SK-N-SH (cell line): Measurements from ENCODE around the gene GDPD5. TPM values are rescaled to one million over a fixed set of nuclear protein-coding genes. Genes with fewer than 3 reads are reported as not detected.

Source experiments
- CTCF ChIA-PET: fragments of 300-600, 350-600 bp; formaldehyde crosslinking; extraction: SDS; loops from one replicate; lab custom pipeline; 2021; lab: Yijun Ruan, JAX
- POLR2A ChIA-PET: fragments of 350-600 bp; sonication (Branson Sonifier 250); formaldehyde crosslinking; extraction: SDS; loops from one replicate; lab custom pipeline; 2020; ENCODE audit warnings: antibody characterized with exemption, inconsistent platforms; lab: Yijun Ruan, JAX
- DNase-seq: peaks from one replicate; pipeline ENCODE4 v3.0.0; 2012
- H2AFZ ChIP-seq: fragments of 200-600 bp; sonication (generic); 2 replicates; pipeline ENCODE4 v1.8.1; 2016; ENCODE audit warnings: antibody characterized with exemption, mild to moderate bottlenecking, low read depth
- H3F3A ChIP-seq: fragments of 200-600 bp; sonication (generic); replicated peaks from 2 replicates; pipeline ENCODE3; 2016; ENCODE audit warnings: antibody characterized with exemption, mild to moderate bottlenecking; ENCODE audit not compliant: insufficient read depth
- H3K27ac ChIP-seq, 2 experiments: fragments of 200-500 bp in 1 of 2; fragments of 200-600 bp in 1 of 2; sonication (Bioruptor generic) in 1 of 2; sonication (generic), shearing (Covaris generic) in 1 of 2; 2 replicates each; pipeline versions ENCODE4 v1.5.1 to v1.6.1; 2014 to 2016; ENCODE audit warnings: low read depth in 2 of 2, inconsistent platforms in 1 of 2, low read length in 1 of 2, mild to moderate bottlenecking in 1 of 2, mixed read lengths in 1 of 2
- H3K27me3 ChIP-seq: fragments of 200-600 bp; sonication (generic), shearing (Covaris generic); 2 replicates; pipeline ENCODE4 v1.6.1; 2016; ENCODE audit warnings: mixed run types; ENCODE audit not compliant: insufficient read depth
- H3K36me3 ChIP-seq, 2 experiments: fragments of 200-500 bp in 1 of 2; fragments of 200-600 bp in 1 of 2; sonication (Bioruptor generic) in 1 of 2; sonication (generic) in 1 of 2; replicated peaks in 1 of 2; 2 replicates each; pipeline versions ENCODE3 to v1.5.1; 2014 to 2016; ENCODE audit warnings: low read length in 1 of 2, mild to moderate bottlenecking in 1 of 2; ENCODE audit not compliant: insufficient read depth in 2 of 2, control insufficient read depth in 1 of 2
- H3K4me1 ChIP-seq, 2 experiments: fragments of 200-500 bp in 1 of 2; fragments of 200-600 bp in 1 of 2; sonication (Bioruptor generic) in 1 of 2; sonication (generic), shearing (Covaris generic) in 1 of 2; 2 replicates each; pipeline versions ENCODE4 v1.5.1 to v1.6.1; 2014 to 2016; ENCODE audit warnings: low read depth in 1 of 2, low read length in 1 of 2, mixed run types in 1 of 2; ENCODE audit not compliant: insufficient read depth in 2 of 2, control insufficient read depth in 1 of 2
- H3K4me2 ChIP-seq: fragments of 200-600 bp; sonication (generic), shearing (Covaris generic); 2 replicates; pipeline ENCODE4 v1.6.1; 2017; ENCODE audit warnings: mixed run types
- H3K4me3 ChIP-seq, 2 experiments: fragments of 200-500 bp in 1 of 2; fragments of 200-600 bp in 1 of 2; sonication (Bioruptor generic) in 1 of 2; sonication (generic), shearing (Covaris generic) in 1 of 2; 2 replicates each; pipeline versions ENCODE4 v1.5.1 to v1.8.1; 2014 to 2016; ENCODE audit warnings: low read depth in 2 of 2, inconsistent platforms in 1 of 2, low read length in 1 of 2, mild to moderate bottlenecking in 1 of 2, mixed read lengths in 1 of 2, moderate library complexity in 1 of 2
- H3K79me2 ChIP-seq: fragments of 200-600 bp; sonication (generic); 2 replicates; pipeline ENCODE4 v1.8.1; 2017; ENCODE audit warnings: mild to moderate bottlenecking; ENCODE audit not compliant: insufficient read depth
- H3K9ac ChIP-seq: fragments of 200-600 bp; sonication (generic); 2 replicates; pipeline ENCODE4 v1.6.1; 2017; ENCODE audit warnings: mixed run types
- H3K9me2 ChIP-seq: fragments of 200-600 bp; sonication (generic); 2 replicates; pipeline ENCODE4 v1.6.1; 2017; ENCODE audit warnings: mixed run types
- H3K9me3 ChIP-seq: fragments of 200-600 bp; sonication (generic); 2 replicates; pipeline ENCODE4 v1.6.1; 2017; ENCODE audit warnings: mixed run types, mild to moderate bottlenecking, moderate library complexity
- H4K20me1 ChIP-seq: fragments of 200-600 bp; sonication (generic); 2 replicates; pipeline ENCODE4 v1.6.1; 2017; ENCODE audit warnings: mild to moderate bottlenecking, mixed run types; ENCODE audit not compliant: insufficient read depth
- CHD2 ChIP-seq: fragments of 150-350 bp; IDR thresholded peaks from 2 replicates; pipeline ENCODE4 v1.6.1; 2018; ENCODE audit warnings: low read length; ENCODE audit not compliant: partially characterized antibody
- CTCF ChIP-seq: fragments of 200-600 bp; sonication (generic); IDR thresholded peaks from 2 replicates; pipeline ENCODE4 v1.6.1; 2017; ENCODE audit warnings: antibody characterized with exemption, mild to moderate bottlenecking, moderate library complexity
- FOXJ3 ChIP-seq: sonication (generic); formaldehyde crosslinking; IDR thresholded peaks from 2 replicates; pipeline ENCODE4 v1.5.1; 2020; ENCODE audit warnings: mild to moderate bottlenecking, missing genetic modification reagents
- GATA2 ChIP-seq: sonication (generic); formaldehyde crosslinking; IDR thresholded peaks from 2 replicates; pipeline ENCODE4 v1.5.0; 2020; ENCODE audit warnings: mild to moderate bottlenecking, missing genetic modification reagents
- MEF2A ChIP-seq: IDR thresholded peaks from 2 replicates; pipeline ENCODE4 v1.4.0; 2012; ENCODE audit warnings: low read depth, borderline replicate concordance
- MXI1 ChIP-seq: IDR thresholded peaks from 2 replicates; pipeline ENCODE4 v1.6.1; 2012; ENCODE audit warnings: mild to moderate bottlenecking, low read depth, low read length, improper control_type of control experiment
- NFIC ChIP-seq: IDR thresholded peaks from 2 replicates; pipeline ENCODE4 v1.4.0; 2012; ENCODE audit warnings: borderline replicate concordance
- RXRA ChIP-seq: IDR thresholded peaks from 2 replicates; pipeline ENCODE4 v1.4.0; 2012; ENCODE audit warnings: low read depth, mild to moderate bottlenecking, borderline replicate concordance
- SIN3A ChIP-seq: IDR thresholded peaks from 2 replicates; pipeline ENCODE4 v1.6.1; 2012; ENCODE audit warnings: low read depth, mild to moderate bottlenecking, low read length, moderate library complexity, borderline replicate concordance
- SMC3 ChIP-seq: IDR thresholded peaks from 2 replicates; pipeline ENCODE4 v1.6.1; 2012; ENCODE audit warnings: low read depth, low read length, improper control_type of control experiment
- TCF12 ChIP-seq: IDR thresholded peaks from 2 replicates; pipeline ENCODE4 v1.4.0; 2012
- USF1 ChIP-seq: IDR thresholded peaks from 2 replicates; pipeline ENCODE4 v1.4.0; 2012; ENCODE audit warnings: low read depth, borderline replicate concordance
- USF2 ChIP-seq: fragments of 150-350 bp; IDR thresholded peaks from 2 replicates; pipeline ENCODE4 v1.6.1; 2017; ENCODE audit warnings: antibody characterized with exemption, low read length, low read depth, borderline replicate concordance
- YY1 ChIP-seq: IDR thresholded peaks from 2 replicates; pipeline ENCODE4 v1.4.0; 2012; ENCODE audit warnings: low read depth, mild to moderate bottlenecking
- WGBS: methylation state at CpG from one replicate; pipeline ENCODE4 v1.1.6; 2017; ENCODE audit warnings: low lambda C conversion rate; 5-methylcytosine and 5-hydroxymethylcytosine counted together
- polyA plus RNA-seq, 3 experiments: library from polyadenylated mRNA; depleted of rRNA; stranded (reverse); fragments of >200 nt; gene quantifications; 2 replicates each; pipeline ENCODE4 v1.2.3, GENCODE V29; 2012
- TF ChIP-seq, protein P1 (sequence below): IDR thresholded peaks from 2 replicates; pipeline ENCODE4; 2012

Gene GDPD5
- polyA plus RNA-seq, 1 of the 3 experiments (the other 2 are of a cell fraction), result 2.2 TPM

- 75% methylated on average over 2 of the region's 2 CpGs for WGBS
- CTCF ChIA-PET, result interaction anchor here (1.1 kb wide), 1 partner anchor 9 kb away, joined by 3 read pairs; no protein-coding TSS in a partner anchor
Measured at GRCh38 chr11:75421902-75422247, 103.9 kb downstream of the GDPD5 start.

DNA sequence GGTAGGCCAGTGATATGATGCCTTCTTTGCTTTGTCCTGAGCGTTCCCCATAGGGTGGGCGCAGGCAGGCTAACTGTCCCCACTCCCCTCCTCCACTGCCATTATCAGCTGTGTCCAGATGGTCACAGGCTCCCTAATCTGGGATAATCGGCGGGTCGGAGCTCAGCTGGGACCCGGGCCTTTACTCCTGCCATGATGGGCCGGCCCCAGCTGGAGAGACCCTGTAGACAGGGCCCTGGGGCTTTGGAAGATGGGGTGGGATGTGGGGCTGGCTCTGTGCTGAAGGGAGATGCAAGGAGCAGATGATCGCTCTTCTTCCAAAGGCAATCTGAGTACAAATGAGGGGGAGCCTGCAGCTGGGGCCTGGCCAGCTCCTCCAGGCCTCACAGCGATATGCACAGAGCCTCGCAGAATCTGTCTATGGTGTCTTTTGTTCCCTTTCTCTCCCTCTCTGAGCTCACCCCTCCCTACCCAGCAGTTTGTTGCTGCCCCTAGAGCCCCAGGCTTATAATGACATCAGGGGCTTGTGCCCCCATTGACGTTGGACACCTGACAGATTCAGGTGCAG, 104.6 kb downstream of the GDPD5 start:
- CTCF ChIA-PET, result interaction anchor here (0.8 to 1.1 kb wide), 2 partner anchors 13 to 32 kb away, joined by 4 to 8 read pairs; no protein-coding TSS in a partner anchor
- no peaks in the 10 kb centered on the region for H3K9me2 ChIP-seq
- no peak overlapping the region for H3K9ac ChIP-seq
- TF ChIP-seq MEF2A (no peak), USF1 (no peak), TCF12 (no peak), CHD2 (no peak), RXRA (no peak), MXI1 (no peak), SMC3 (no peak), GATA2 (CRISPR knock-in tag) (no peak), SIN3A (no peak)
- DNase-seq, result peak; percentile 60
- H3F3A ChIP-seq, result peaks cover 29% of the 10 kb centered on the region
- no peak overlapping the region for H3K4me2 ChIP-seq
- H3K27ac ChIP-seq, result peak overlapping the region in 1 of 2 experiments; percentile 55; a peak in 1 of 4 replicates
- POLR2A ChIA-PET, result interaction anchor here (0.6 to 1.5 kb wide), 4 partner anchors 9 to 439 kb away, joined by 3 to 5 read pairs (median 4); no protein-coding TSS in a partner anchor
- peaks cover 7% of the 10 kb centered on the region; the same call in 1 of the 2 replicates for H3K79me2 ChIP-seq
- peaks cover 6 to 11% of the 10 kb centered on the region in 2 experiments for H3K36me3 ChIP-seq
- no peak overlapping the region for H3K4me3 ChIP-seq
- WGBS, result 73% methylated on average over 4 of the region's 11 CpGs
- no peak overlapping the region for H2AFZ ChIP-seq
- H3K9me3 ChIP-seq, result no peaks in the 10 kb centered on the region
- H4K20me1 ChIP-seq, result no peaks in the 10 kb centered on the region
- H3K27me3 ChIP-seq, result no peaks in the 10 kb centered on the region
- peaks cover 11 to 23% of the 10 kb centered on the region in 2 experiments; a peak in 2 of 4 replicates for H3K4me1 ChIP-seq

More at GRCh38 chr11:75421902-75422247, 103.9 kb downstream of the GDPD5 start:
- Histone ChIP-seq H3K79me2 (peaks cover 7% of the 10 kb centered on the region; the same call in 1 of the 2 replicates), H3K27ac (no peak overlapping the region)
- TF ChIP-seq RXRA (no peak), YY1 (no peak), NFIC (no peak), USF2 (no peak), MEF2A (no peak), FOXJ3 (CRISPR knock-in tag) (no peak), CTCF (no peak)
- TF ChIP-seq, protein P1, sequence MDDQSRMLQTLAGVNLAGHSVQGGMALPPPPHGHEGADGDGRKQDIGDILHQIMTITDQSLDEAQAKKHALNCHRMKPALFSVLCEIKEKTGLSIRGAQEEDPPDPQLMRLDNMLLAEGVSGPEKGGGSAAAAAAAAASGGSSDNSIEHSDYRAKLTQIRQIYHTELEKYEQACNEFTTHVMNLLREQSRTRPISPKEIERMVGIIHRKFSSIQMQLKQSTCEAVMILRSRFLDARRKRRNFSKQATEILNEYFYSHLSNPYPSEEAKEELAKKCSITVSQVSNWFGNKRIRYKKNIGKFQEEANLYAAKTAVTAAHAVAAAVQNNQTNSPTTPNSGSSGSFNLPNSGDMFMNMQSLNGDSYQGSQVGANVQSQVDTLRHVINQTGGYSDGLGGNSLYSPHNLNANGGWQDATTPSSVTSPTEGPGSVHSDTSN, result no peak
- TF ChIP-seq, all 33 proteins: peak for 0
- Histone ChIP-seq H3K4me2 (no peak overlapping the region), H3K9me3 (no peaks in the 10 kb centered on the region), H3K4me1 (peaks cover 11 to 23% of the 10 kb centered on the region in 2 experiments; a peak in 2 of 4 replicates), H3K9ac (no peak overlapping the region), H3K36me3 (peaks cover 6 to 11% of the 10 kb centered on the region in 2 experiments), H3F3A (peaks cover 28% of the 10 kb centered on the region), H4K20me1 (no peaks in the 10 kb centered on the region), H2AFZ (no peak overlapping the region), H3K27me3 (no peaks in the 10 kb centered on the region), H3K4me3 (no peak overlapping the region), H3K9me2 (no peaks in the 10 kb centered on the region)
- POLR2A ChIA-PET, result interaction anchor here (0.6 kb wide), 1 partner anchor 438 kb away, joined by 3 read pairs; no protein-coding TSS in a partner anchor
- DNase-seq, result no peak
